Activated CD4-positive, alpha-beta T cell treated with anti-CD3 and anti-CD28 coated beads for 36 hours (primary cell): ENCODE measurements around the gene INSIG1. TPM values are rescaled to one million over a fixed set of nuclear protein-coding genes. Genes with fewer than 3 reads are reported as not detected.

Experiments
- total RNA-seq, 2 experiments: library from RNA; stranded (reverse); gene quantifications; one replicate each; pipeline ENCODE4 v1.2.3, GENCODE V29; 2021

Gene INSIG1
- total RNA-seq, 2 experiments from 2014 or later = 100 to 110 TPM

Other genes starting within 250 kb of the INSIG1 start
- gene HTR5A, start 227.6 kb upstream of the INSIG1 start, total RNA-seq = not detected
- gene EN2, start 160.3 kb downstream of the INSIG1 start, total RNA-seq = not detected
- not detected for gene CNPY1, start 248.7 kb downstream of the INSIG1 start, total RNA-seq